COLO668 (cell line): ENCODE measurements around the gene CPO.

ENCODE experiments used
- DNase-seq: peaks from one replicate; lab custom pipeline; 2025; ENCODE audit not compliant: unreplicated experiment; lab: John Stamatoyannopoulos, UW

Gene CPO

DNA sequence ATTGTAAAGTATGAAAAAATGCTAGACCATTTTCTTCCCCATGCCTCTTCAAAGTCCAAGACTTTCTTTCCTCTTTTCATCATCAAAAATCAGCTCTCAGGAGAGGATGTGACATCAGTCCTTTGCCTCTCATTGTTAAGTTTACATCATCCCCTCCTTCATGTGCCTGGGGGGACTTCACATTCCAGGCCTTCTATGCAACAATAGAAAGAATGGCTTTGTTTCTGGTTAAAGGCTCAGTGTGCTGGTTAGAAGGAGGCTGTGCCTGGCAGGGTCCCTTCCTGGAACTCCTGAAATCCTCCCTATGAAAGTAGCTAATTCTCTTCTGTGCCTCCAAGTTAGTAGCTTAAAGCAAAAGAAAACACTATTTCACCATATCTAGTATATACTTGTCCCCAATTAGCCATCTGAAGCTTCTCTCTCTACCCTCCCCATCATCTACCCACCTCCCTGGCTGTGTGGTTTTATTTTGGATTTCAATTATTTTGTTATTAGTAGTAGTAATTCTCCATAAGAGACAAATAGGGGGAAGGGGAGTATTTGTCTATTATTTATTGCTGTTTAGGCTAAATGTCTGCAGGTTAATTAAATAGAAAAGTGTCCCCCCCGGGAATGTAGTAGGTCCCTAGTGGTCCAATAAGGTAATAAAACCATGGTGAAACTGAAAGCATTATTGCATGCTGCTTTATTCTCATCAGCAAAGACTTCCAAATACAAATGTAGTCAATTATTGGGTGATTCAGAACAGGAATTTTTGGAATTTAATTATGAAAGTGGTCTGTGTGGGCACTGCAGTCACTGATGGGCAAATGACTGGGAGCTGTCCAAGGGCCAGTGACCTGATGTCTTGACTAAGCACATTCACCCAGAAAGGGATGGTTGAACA lies 69.0 kb downstream of the CPO start:
- no peak for DNase-seq

DNA sequence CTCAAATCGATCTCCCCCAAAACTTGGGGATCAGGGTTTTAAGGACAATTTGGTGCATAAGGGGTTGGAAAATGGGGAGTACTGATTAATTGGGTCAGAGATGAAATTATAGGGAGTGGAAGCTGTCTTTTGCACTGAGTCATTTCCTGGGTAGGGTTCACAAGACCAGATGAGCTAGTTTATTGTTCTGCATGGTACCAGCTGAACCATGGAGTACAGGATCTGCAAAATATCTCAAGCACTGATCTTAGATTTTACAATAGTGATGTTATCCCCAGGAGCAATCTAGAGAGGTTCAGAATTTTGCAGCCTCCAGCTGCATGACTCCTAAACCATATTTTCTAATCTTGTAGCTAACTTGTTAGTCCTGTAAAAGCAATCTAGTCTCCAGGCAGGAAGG lies 73.1 kb downstream of the CPO start:
- no peak for DNase-seq

DNA sequence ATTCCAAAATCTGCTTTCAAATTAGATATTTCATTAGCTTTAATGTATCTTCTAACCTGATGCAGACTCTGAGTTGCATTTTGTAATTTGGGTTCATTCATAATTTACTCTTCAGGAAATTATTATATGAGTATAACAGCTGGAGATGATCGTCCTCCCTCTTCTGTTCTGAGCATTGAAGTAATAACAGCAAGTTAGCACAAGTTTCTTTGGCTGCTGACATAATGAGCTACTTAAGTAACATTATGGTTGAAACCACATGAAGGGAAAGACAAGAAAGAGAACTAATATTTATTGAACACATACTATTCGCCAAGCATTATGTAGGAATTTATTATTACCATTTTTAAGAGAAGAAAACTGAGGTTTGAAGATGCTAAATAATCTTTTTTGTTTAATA lies 75.1 kb downstream of the CPO start:
- DNase-seq: no peak

DNA sequence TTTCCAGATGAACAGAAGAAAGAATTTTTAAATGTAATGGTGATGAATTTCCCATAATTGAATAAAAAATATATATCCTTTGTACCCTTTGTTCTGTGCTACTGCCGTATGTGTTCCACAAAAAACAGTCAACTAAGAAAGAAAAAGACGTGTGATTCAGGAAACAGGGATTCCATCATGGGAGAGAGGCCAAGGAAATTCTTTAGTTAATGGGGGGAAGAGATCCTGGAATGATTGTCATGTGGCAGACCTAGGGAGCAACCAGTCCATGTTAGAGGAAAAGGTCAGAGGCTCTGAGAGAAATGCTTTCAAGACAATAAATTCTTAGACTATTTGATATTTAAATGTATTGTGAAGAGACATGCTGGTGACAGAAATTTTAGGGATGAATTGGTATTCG lies 76.6 kb downstream of the CPO start:
- no peak for DNase-seq
